Measurements from ENCODE around the gene MYO15A. TPM values are rescaled to one million over a fixed set of nuclear protein-coding genes. Genes with fewer than 3 reads are reported as not detected.

The MYO15A gene
- total RNA-seq, 2 donors from 2014 or later: 2.3 to 6.1 TPM

- no peak for DNase-seq (ENCODE audit: low spot score)
- H3K9me3 ChIP-seq: no peaks in the 10 kb centered on the region
- H3K36me3 ChIP-seq: no peaks in the 10 kb centered on the region
- H3K4me1 ChIP-seq (ENCODE audit: control insufficient read depth in 1 of 2, low read depth in 2 of 2): no peaks in the 10 kb centered on the region
- H3K27ac ChIP-seq: no peak overlapping the region
- no peak for TF ChIP-seq CTCF (IDR thresholded peaks at IDR 0.05)
- ATAC-seq (ENCODE audit: insufficient number of reproducible peaks, low FRiP score, low read depth): no peak
- no peak overlapping the region for H3K4me3 ChIP-seq
- no peaks in the 10 kb centered on the region for H3K27me3 ChIP-seq (replicated peaks; ENCODE audit: insufficient read depth)
These were observed 7.5 kb downstream of the MYO15A start for GRCh38 chr17:18116078-18116477.

DNA sequence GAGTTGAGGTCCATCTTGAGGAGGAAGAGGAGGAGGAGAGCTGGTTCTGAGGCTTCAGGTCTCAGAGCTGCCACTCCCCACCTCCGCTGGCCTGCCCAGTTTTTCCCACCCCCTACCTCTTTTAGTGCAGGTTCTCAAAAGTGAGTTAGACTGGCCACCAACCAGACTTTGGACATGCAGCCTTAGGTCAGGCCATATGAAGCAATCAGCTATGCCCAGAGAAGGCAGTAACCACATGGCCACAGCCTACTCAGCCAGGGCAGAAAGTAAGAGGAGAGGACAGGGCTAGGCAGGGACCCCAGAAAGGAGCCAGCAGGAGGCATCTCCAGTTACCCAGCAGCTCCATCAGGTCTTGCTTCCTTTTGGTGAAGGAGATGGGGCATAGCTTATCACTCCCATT lies 9.0 kb downstream of the MYO15A start:
- no peak overlapping the region for H3K27ac ChIP-seq
- no peaks in the 10 kb centered on the region for H3K27me3 ChIP-seq (replicated peaks; ENCODE audit: insufficient read depth)
- no peak for DNase-seq (ENCODE audit: low spot score)
- no peak overlapping the region for H3K4me3 ChIP-seq
- H3K9me3 ChIP-seq: no peaks in the 10 kb centered on the region
- ATAC-seq (ENCODE audit: insufficient number of reproducible peaks, low FRiP score, low read depth): no peak
- no peaks in the 10 kb centered on the region for H3K36me3 ChIP-seq
- H3K4me1 ChIP-seq (ENCODE audit: control insufficient read depth in 1 of 2, low read depth in 2 of 2): no peaks in the 10 kb centered on the region
- no peak for TF ChIP-seq CTCF (IDR thresholded peaks at IDR 0.05)

DNA sequence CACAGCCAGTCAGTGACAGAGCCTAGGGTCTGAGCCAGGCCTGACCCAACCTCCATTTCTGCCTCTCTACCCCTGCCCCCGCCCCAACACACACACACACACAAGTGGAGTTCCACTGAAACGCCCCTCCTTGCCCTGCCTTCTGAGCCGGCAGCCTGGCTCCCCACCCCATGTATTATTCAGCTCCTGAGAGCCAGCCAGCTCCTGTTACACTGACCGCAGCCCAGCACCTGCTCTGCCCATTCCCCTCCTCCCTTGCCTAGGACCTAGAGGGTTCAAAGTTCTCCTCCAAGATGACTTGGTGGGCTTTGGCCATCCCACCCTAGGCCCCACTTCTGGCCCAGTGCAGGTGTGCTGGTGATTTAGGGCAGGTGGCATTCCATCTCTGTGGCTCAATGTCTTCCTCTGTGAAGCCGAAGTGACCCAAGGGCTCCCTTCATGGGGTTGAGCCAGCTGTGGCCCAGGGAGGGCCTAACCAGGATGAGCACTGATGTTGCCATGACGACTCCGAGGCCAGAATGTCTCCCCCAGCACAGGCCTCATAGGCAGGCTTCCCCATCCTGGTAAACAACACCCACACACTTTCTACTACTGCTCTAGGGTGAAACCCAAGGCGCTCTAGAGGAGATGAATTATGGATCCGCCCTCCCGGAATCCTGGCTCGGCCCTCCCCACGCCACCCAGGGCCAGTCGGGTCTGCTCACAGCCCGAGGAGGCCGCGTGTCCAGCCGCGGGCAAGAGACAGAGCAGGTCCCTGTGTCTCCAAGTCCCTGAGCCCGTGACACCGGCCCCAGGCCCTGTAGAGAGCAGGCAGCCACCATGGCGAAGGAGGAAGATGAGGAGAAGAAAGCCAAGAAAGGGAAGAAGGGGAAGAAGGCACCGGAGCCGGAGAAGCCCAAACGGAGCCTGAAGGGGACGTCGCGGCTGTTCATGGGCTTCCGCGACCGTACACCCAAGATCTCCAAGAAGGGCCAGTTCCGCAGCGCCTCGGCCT lies 9.7 kb downstream of the MYO15A start:
- ATAC-seq (ENCODE audit: insufficient number of reproducible peaks, low FRiP score, low read depth): no peak
- Histone ChIP-seq H3K9me3 (no peaks in the 10 kb centered on the region), H3K27ac (no peak overlapping the region), H3K4me3 (no peak overlapping the region), H3K27me3 (replicated peaks; ENCODE audit: insufficient read depth) (no peaks in the 10 kb centered on the region), H3K4me1 (ENCODE audit: control insufficient read depth in 1 of 2, low read depth in 2 of 2) (no peaks in the 10 kb centered on the region), H3K36me3 (no peaks in the 10 kb centered on the region)
- no peak for TF ChIP-seq CTCF (IDR thresholded peaks at IDR 0.05)
- DNase-seq (ENCODE audit: low spot score): no peak

- Histone ChIP-seq H3K4me1 (ENCODE audit: control insufficient read depth in 1 of 2, low read depth in 2 of 2) (no peaks in the 10 kb centered on the region), H3K9me3 (no peaks in the 10 kb centered on the region), H3K36me3 (no peaks in the 10 kb centered on the region), H3K27me3 (replicated peaks; ENCODE audit: insufficient read depth) (no peaks in the 10 kb centered on the region), H3K4me3 (no peak overlapping the region), H3K27ac (no peak overlapping the region)
- ATAC-seq (ENCODE audit: insufficient number of reproducible peaks, low FRiP score, low read depth): no peak
- DNase-seq (ENCODE audit: low spot score): no peak
- no peak for TF ChIP-seq CTCF (IDR thresholded peaks at IDR 0.05)
These were observed 10.7 kb downstream of the MYO15A start for GRCh38 chr17:18119166-18119745.

- H3K27ac ChIP-seq: no peak overlapping the region
- no peaks in the 10 kb centered on the region for H3K9me3 ChIP-seq
- no peaks in the 10 kb centered on the region for H3K4me1 ChIP-seq (ENCODE audit: control insufficient read depth in 1 of 2, low read depth in 2 of 2)
- no peak overlapping the region for H3K4me3 ChIP-seq
- no peaks in the 10 kb centered on the region for H3K36me3 ChIP-seq
- ATAC-seq (ENCODE audit: insufficient number of reproducible peaks, low FRiP score, low read depth) (no peak), DNase-seq (ENCODE audit: low spot score) (no peak)
- H3K27me3 ChIP-seq (replicated peaks; ENCODE audit: insufficient read depth): no peaks in the 10 kb centered on the region
- no peak for TF ChIP-seq CTCF (IDR thresholded peaks at IDR 0.05)
These were observed 11.4 kb downstream of the MYO15A start for GRCh38 chr17:18119938-18120337.
